Upper lobe of left lung (tissue), 6 donors: ENCODE measurements around the gene OLFML1. TPM values are rescaled to one million over a fixed set of nuclear protein-coding genes. Genes with fewer than 3 reads are reported as not detected.
A peak's percentile ranks its signal among the peaks of the same experiment; 100 is the strongest.

Source experiments
- ATAC-seq, 2 donors: fragments of 200-7000 bp; cut with Tn5 transposase; one replicate each; pipeline ENCODE4 v1.9.1; 2022; ENCODE audit warnings: mild to moderate bottlenecking in 2 of 2, moderate library complexity in 2 of 2; ENCODE audit not compliant: low FRiP score in 2 of 2
- DNase-seq, 2 donors: peaks; one replicate each; pipeline ENCODE4 v3.0.0-alpha.2; 2019 to 2020
- H3K27ac ChIP-seq, 4 donors: fragments of 200-600 bp; sonication (generic); one replicate each; pipeline ENCODE4 v1.5.1; 2016 to 2019
- H3K27me3 ChIP-seq, 4 donors: fragments of 200-600 bp; sonication (generic); one replicate each; pipeline ENCODE4 v1.5.1; 2017 to 2019
- H3K36me3 ChIP-seq, 4 donors: fragments of 200-600 bp; sonication (generic); one replicate each; pipeline ENCODE4 v1.5.1; 2016 to 2019
- H3K4me1 ChIP-seq, 4 donors: fragments of 200-600 bp; sonication (generic); one replicate each; pipeline ENCODE4 v1.5.1; 2018 to 2019
- H3K4me3 ChIP-seq, 4 donors: fragments of 200-600 bp; sonication (generic); one replicate each; pipeline ENCODE4 v1.5.1; 2017 to 2019; ENCODE audit warnings: mild to moderate bottlenecking in 2 of 4, moderate library complexity in 1 of 4
- H3K9me3 ChIP-seq, 4 donors: fragments of 200-600 bp; sonication (generic); one replicate each; pipeline ENCODE4 v1.5.1; 2018 to 2019
- CTCF ChIP-seq, 6 experiments: fragments of 450-650 bp in 4 of 6; fragments of 200-600 bp in 2 of 6; sonication (generic) in 2 of 6; IDR thresholded peaks; one replicate each; pipeline ENCODE4 v1.5.1; 2016 to 2019; ENCODE audit warnings: antibody characterized with exemption in 6 of 6
- EP300 ChIP-seq, 4 donors: sonication (generic); formaldehyde crosslinking; IDR thresholded peaks; one replicate each; pipeline ENCODE4 v1.5.1; 2017; ENCODE audit warnings: antibody characterized with exemption in 4 of 4, control low read depth in 2 of 4
- POLR2A ChIP-seq, 4 donors: fragments of 450-650 bp; IDR thresholded peaks; one replicate each; pipeline ENCODE4 v1.5.1; 2016 to 2017; ENCODE audit warnings: antibody characterized with exemption in 4 of 4, mild to moderate bottlenecking in 2 of 4
- POLR2AphosphoS5 ChIP-seq, 2 donors: sonication (generic); formaldehyde crosslinking; IDR thresholded peaks; one replicate each; pipeline ENCODE4 v1.5.1; 2017; ENCODE audit warnings: antibody characterized with exemption in 2 of 2
- WGBS, 2 donors: methylation state at CpG; one replicate each; pipeline ENCODE4 v1.1.5; 2017 to 2018; 5-methylcytosine and 5-hydroxymethylcytosine counted together
- total RNA-seq, 6 donors: library from RNA; depleted of rRNA in 4 of 6; stranded (reverse); fragments of >200 nt in 4 of 6; gene quantifications; one replicate each; pipeline versions ENCODE4 v1.1.0 to v1.2.1, GENCODE V29; 2016 to 2021
- donor health status: DM: no; HTN: no; CAD: no; lungs with moderate emphysema.
- donor health status: DM: no; HTN: yes; CAD: no; lungs with severe emphysema.

Gene OLFML1
- total RNA-seq, 6 donors from 2014 or later, result 1.6 to 34.2 (median 4.6) TPM

- H3K4me1 ChIP-seq, result peaks cover 0 to 5% (median 0%) of the 10 kb centered on the region in 4 donors
- no peak overlapping the region for H3K4me3 ChIP-seq
- no peaks in the 10 kb centered on the region for H3K9me3 ChIP-seq
- 94% methylated on average over 12 of the region's 12 CpGs for WGBS, 2 donors
- ATAC-seq, result no peak
- TF ChIP-seq CTCF (IDR thresholded peaks at IDR 0.05) (no peak), EP300 (IDR thresholded peaks at IDR 0.05) (no peak), POLR2A (IDR thresholded peaks at IDR 0.05) (no peak), POLR2AphosphoS5 (IDR thresholded peaks at IDR 0.05) (no peak)
- peak in 1 of 2 donors; percentile 9 for DNase-seq
- no peaks in the 10 kb centered on the region for H3K36me3 ChIP-seq
- H3K27me3 ChIP-seq, result peaks cover 0 to 5% (median 0%) of the 10 kb centered on the region in 4 donors
- H3K27ac ChIP-seq, result no peak overlapping the region
Observed at GRCh38 chr11:7448201-7448600, 37.1 kb upstream of the OLFML1 start.

- DNase-seq, result no peak
- H3K4me3 ChIP-seq, result no peak overlapping the region
- no peak overlapping the region for H3K27ac ChIP-seq
- 52 to 73% methylated on average over 3 of the region's 3 CpGs for WGBS, 2 donors
- TF ChIP-seq CTCF (IDR thresholded peaks at IDR 0.05), result no peak
- TF ChIP-seq POLR2A (IDR thresholded peaks at IDR 0.05), result no peak
- TF ChIP-seq POLR2AphosphoS5 (IDR thresholded peaks at IDR 0.05), result no peak
- no peak for TF ChIP-seq EP300 (IDR thresholded peaks at IDR 0.05)
- H3K9me3 ChIP-seq, result no peaks in the 10 kb centered on the region
- peak in 1 of 2 donors; percentile 47 for ATAC-seq
- H3K36me3 ChIP-seq, result no peaks in the 10 kb centered on the region
- H3K27me3 ChIP-seq, result peaks cover 0 to 5% (median 0%) of the 10 kb centered on the region in 4 donors
- H3K4me1 ChIP-seq, result peaks cover 0 to 5% (median 0%) of the 10 kb centered on the region in 4 donors
Observed at GRCh38 chr11:7449211-7449840, 36.0 kb upstream of the OLFML1 start.

GRCh38 chr11:7449841-7450214 is 35.5 kb upstream of the OLFML1 start:
- Histone ChIP-seq H3K9me3 (no peaks in the 10 kb centered on the region), H3K4me3 (no peak overlapping the region), H3K4me1 (peaks cover 0 to 5% (median 0%) of the 10 kb centered on the region in 4 donors), H3K36me3 (no peaks in the 10 kb centered on the region), H3K27me3 (peaks cover 0 to 5% (median 0%) of the 10 kb centered on the region in 4 donors), H3K27ac (no peak overlapping the region)
- DNase-seq, result no peak
- ATAC-seq, result no peak
- WGBS, 2 donors, result 59 to 63% methylated on average over 4 of the region's 4 CpGs
- TF ChIP-seq EP300 (IDR thresholded peaks at IDR 0.05) (no peak), POLR2AphosphoS5 (IDR thresholded peaks at IDR 0.05) (no peak), POLR2A (IDR thresholded peaks at IDR 0.05) (no peak), CTCF (IDR thresholded peaks at IDR 0.05) (no peak)

- no peak overlapping the region for H3K27ac ChIP-seq
- no peaks in the 10 kb centered on the region for H3K27me3 ChIP-seq
- TF ChIP-seq EP300 (IDR thresholded peaks at IDR 0.05) (no peak), POLR2AphosphoS5 (IDR thresholded peaks at IDR 0.05) (no peak), CTCF (IDR thresholded peaks at IDR 0.05) (no peak), POLR2A (IDR thresholded peaks at IDR 0.05) (no peak)
- no peaks in the 10 kb centered on the region for H3K9me3 ChIP-seq
- peaks cover 0 to 5% (median 0%) of the 10 kb centered on the region in 4 donors for H3K4me1 ChIP-seq
- WGBS, 2 donors, result 75 to 84% methylated on average over 3 of the region's 3 CpGs
- no peaks in the 10 kb centered on the region for H3K36me3 ChIP-seq
- no peak overlapping the region for H3K4me3 ChIP-seq
- ATAC-seq (no peak), DNase-seq (no peak)
Observed at GRCh38 chr11:7450836-7451235, 34.5 kb upstream of the OLFML1 start.

GRCh38 chr11:7451520-7451919 is 33.8 kb upstream of the OLFML1 start:
- no peak for TF ChIP-seq CTCF (IDR thresholded peaks at IDR 0.05)
- Histone ChIP-seq H3K9me3 (no peaks in the 10 kb centered on the region), H3K27me3 (no peaks in the 10 kb centered on the region), H3K4me3 (no peak overlapping the region), H3K27ac (no peak overlapping the region), H3K36me3 (no peaks in the 10 kb centered on the region), H3K4me1 (peaks cover 0 to 5% (median 0%) of the 10 kb centered on the region in 4 donors)
- WGBS, 2 donors, result 57 to 69% methylated on average over 3 of the region's 3 CpGs
- ATAC-seq, result no peak
- no peak for DNase-seq
